ENCODE data around the gene MYOM3. TPM values are rescaled to one million over a fixed set of nuclear protein-coding genes. Genes with fewer than 3 reads are reported as not detected.
A peak's percentile ranks its signal among the peaks of the same experiment; 100 is the strongest.
"Not testable (repeated sequence)": the region's sequence is repeated elsewhere in the genome, so short reads cannot be mapped to it uniquely, and the experiment has no call there.

The MYOM3 gene
- total RNA-seq, 1 donor from 2014 or later: 0.88 TPM

DNA sequence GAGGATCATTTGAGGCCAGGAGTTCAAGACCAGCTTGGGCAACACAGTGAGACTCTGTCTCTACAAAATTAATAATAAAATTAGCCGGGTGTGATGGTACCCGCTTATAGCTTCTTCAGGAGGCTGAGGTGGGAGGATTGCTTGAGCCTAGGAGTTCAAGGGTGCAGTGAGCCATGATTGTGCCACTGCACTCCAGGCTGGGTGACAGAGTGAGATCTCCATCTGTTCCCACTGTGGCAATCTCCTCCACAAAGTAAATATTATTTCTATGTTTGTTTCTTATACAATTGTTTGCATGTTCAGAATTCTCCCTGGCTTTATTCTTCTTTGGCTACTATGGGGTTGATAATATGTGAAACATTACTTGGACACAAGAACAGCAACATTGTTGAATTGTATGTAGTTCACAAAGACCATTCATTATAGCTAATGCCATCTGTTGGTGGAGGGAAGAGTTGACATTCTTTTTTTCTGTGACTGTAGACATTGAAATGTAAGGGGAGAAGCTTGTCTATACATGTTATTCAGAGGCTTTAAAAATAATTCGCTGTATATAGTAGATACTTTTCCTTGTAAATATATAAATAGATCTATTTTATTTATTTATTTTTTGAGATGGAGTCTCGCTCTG, 84.0 kb downstream of the MYOM3 start:
- no peak for ATAC-seq

DNA sequence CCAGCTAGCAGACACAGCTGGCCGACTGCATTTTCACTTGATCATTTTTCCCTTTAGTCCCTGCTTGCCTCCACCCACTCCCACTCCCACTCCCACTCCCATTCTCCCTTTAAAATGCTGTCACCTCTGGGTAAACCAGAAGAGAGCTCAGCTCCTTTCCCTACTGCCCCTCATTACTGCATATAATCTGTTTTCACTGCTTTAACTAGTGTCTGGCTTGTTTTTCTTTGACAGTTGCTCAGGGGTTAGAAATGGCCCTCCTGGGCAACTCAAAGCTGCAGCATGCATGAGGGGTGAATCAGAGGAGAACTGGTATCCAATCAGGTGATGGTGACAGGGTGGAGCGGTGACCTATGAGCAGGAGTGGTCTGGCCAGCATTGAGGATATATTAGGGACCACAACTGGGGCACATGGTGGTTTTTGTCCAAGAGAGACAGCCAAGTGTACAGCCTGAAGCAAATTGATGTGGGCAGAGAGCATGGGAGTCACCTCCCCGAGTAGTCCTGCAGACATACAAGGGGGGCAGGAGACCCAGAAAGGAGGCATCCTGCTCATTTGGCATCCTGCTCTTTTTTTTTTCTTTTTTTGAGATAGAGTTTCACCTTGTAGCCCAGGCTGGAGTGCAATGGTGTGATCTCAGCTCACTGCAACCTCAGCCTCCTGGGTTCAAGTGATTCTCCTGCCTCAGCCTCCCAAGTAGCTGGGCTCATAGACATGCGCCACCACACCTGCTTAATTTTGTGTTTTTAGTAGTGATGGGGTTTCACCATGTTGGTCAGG, 89.2 kb downstream of the MYOM3 start:
- no peak for ATAC-seq

- no peak for ATAC-seq
Measured at GRCh38 chr1:24021403-24022266, 90.3 kb downstream of the MYOM3 start.

DNA sequence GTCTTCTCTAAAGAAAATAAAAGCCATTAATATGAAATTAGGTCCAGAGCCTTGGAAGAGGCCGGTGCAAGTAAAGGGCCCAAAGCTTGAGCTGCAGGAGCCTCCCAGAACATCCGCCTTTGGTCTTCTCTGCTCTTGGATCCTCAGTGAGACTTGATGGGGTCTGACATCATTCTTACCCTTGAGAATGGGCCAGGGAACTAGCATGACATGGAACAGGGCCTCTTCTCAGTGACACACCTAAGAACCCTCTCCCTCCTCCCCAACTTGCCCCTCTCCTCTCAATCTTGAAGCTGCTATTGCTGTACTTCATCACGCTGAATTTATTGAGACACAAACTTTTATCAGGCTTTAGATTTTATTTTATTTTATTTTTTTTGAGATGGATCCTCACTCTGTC, 91.5 kb downstream of the MYOM3 start:
- ATAC-seq: no peak

DNA sequence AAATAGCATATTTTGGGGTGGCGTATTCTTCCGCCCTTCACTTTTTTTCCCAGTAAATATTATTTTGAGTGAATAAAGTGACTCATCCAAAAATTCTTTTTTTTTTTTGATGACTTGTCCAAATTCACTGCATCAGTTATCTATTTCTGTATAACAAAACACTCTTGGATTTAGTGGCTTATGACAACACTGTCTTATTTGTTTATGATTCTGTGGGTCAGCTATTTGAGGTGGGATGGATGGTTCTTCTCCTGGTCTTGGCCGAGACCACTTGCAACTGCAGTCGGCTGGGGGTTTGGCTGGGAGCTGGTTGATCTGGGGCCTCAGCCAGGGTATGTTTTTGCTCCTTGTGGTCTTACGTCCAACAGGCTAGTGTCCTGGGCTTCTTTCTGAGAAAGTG, 91.9 kb downstream of the MYOM3 start:
- no peak for ATAC-seq

DNA sequence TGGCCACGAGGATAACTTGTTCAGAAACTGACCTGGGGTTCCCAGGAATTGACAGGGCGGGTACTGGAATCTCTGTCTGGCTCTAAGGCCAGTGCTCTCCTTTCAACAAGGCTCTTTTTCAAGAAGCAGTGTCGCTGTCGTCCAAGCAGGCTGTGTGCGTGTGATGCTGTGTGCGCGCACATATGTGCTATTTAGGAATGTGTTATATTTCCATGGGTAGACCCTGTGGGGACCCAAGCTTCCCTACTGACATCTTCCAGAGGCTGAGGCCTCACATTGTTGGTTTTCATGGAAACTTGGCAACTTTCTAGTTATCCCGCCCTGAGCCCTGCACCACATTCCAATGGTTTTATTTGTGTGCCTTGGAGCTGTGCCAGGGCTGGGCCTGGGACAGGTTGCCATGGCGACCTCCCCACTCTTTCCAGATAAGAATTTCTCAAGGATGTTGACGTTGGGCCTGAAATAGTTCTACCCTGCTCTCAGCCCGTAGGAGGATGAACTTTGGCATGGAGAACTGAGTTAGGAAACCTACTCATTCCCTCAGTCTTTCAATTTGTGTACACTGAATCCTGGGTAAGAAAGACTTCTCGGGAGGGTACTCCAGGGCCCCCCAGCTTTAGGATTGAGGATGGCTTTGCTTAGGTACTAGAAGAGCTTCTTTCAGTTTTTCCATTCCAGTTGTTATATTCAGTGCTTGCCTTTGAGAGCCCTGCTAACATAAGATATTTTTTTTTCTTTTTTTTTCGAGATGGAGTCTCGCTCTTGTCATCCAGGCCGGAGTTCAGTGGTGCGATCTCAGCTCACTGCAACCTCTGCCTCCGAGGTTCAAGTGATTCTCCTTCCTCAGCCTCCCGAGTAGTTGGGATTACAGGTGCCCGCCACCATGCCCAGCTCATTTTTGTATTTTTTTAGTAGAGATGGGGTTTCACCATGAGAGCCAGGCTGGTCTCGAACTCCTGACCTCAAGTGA, 93.0 kb downstream of the MYOM3 start:
- ATAC-seq: peak; percentile 67

DNA sequence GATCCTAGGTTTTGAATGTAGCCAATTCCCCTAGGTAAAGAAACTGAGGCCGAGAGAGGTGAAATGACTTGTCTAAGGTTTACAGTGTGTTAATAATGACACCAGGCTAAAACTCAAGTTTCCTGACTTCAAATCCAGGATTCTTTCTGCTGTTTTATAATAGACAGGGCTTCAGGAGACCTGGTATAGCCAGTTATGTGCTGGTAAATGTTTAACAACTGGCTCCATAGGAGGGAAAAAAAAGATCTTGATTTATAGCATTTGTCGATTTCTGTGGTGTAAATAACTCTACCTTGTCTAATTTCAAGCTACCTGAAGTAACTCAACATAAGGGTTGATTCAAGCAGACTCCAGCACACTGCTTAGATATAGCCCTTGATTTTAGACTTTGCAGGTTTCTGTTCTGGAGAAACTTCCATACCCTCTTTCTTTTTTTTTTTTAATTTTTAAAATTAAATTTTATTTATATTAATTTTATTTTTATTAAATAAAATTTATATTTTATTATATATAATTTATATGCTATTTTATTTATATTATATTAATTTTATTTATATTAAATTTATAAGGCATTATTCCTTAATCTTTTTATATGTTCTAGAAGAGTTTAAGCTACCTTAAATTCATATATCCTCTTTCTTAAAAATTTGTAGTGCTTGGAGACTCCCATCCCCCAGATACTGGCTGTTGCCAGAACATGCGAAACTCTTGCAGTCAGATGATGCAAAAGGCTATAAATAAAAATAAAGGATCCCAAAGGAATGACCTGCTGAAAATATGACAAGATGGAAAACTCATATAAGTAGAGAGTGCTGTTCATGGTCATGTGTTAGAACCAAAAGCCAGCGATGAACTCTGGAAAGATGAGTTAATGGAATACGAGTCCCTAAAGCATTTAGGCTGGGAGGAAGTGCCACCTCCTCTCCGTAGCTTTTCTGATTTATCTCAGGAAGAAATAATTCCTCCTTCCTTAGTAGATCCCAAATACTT, 96.4 kb downstream of the MYOM3 start:
- ATAC-seq: no peak

DNA sequence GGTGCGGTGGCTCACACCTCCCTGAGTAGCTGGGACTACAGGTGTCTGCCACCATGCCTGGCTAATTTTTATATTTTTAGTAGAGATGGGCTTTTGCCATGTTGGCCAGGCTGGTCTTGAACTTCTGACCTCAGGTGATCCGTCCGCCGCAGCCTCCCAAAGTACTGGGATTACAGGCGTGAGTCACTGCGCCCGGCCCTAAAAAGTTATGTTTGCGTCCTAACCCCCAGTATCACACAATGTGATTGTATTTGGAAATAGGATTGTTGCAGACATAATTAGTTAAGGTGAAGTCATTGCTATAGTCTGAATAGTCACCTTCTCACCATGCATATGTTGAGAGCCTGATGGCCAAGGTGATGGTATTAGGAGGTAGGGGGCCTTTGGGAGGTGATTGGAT, 99.1 kb downstream of the MYOM3 start:
- ATAC-seq: not testable (repeated sequence)

GRCh38 chr1:24010650-24011049, 101.3 kb downstream of the MYOM3 start:
- no peak for ATAC-seq

DNA sequence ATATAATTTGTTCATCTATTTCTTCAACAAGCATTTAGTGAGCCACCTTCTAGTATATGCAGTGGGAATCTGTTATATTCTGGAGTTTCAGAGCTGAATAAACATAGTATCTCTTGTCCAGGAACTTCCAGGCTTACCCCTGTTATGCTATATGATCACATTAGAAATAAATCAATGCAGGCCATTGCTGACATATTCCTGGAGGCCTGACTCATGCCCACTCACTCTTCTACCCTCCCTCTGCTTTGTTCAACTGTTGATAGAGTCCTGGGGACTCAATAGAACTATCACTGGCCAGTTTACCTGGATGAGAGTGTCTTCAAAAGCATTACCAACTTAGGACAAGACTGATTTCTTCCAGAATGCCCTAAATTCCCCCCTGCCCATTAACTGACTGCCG, 102.5 kb downstream of the MYOM3 start:
- no peak for ATAC-seq

GRCh38 chr1:24008574-24009184, 103.3 kb downstream of the MYOM3 start:
- not testable (repeated sequence) for ATAC-seq

DNA sequence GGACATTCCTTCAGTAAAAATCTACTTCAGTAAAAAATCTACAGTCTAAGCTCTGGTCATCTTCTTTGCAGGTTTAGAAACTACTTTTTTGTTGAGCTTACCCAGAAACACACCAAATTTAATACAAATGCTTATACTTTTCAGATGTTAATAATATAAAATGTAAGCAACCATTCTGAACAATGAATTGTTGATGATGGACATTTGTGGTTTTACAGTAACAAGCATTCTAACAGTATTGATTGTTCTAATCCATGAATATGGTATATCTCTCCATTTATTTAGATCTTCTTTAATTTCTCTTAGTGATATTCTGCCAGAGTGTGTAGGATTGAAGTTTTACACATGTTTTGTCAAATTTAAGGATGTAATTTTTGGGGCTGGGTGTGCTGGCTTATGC, 104.9 kb downstream of the MYOM3 start:
- ATAC-seq: no peak

Other genes starting within 250 kb of the MYOM3 start
- 7.7 TPM for gene FUCA1, start 243.8 kb downstream of the MYOM3 start, total RNA-seq
- 0.12 TPM for gene CNR2, start 198.8 kb downstream of the MYOM3 start, total RNA-seq
- gene PNRC2, start 152.3 kb downstream of the MYOM3 start, total RNA-seq: 47.8 TPM
- gene SRSF10, start 131.8 kb downstream of the MYOM3 start, total RNA-seq: 48.5 TPM
- 10.7 TPM for gene IL22RA1, start 31.0 kb upstream of the MYOM3 start, total RNA-seq
- 4.0 TPM for gene IFNLR1, start 75.2 kb upstream of the MYOM3 start, total RNA-seq
- 177 TPM for gene GRHL3, start 207.2 kb upstream of the MYOM3 start, total RNA-seq

Measured in esophagus mucosa (tissue), 1 donor.